Natural killer cell (primary cell): ENCODE results near the gene PID1. TPM values are rescaled to one million over a fixed set of nuclear protein-coding genes. Genes with fewer than 3 reads are reported as not detected.

ENCODE experiments used
- ATAC-seq, 3 donors: fragments of 150-1000 bp in 2 of 3; fragments of 200-7000 bp in 1 of 3; cut with Tn5 transposase; 1 replicate in 1 of 3; 2 replicates in 2 of 3; pipeline ENCODE4 v1.10.0; 2021; ENCODE audit warnings: mild to moderate bottlenecking in 2 of 3, moderate library complexity in 2 of 3
- DNase-seq, 2 donors: peaks; one replicate each; pipeline versions ENCODE4 v3.0.0 to v3.0.0-alpha.2; 2013 to 2021; ENCODE audit warnings: mixed read lengths in 1 of 2
- H3K27ac ChIP-seq: one replicate; pipeline ENCODE4 v1.5.1; 2013; ENCODE audit warnings: mild to moderate bottlenecking, low read length
- H3K27me3 ChIP-seq: one replicate; pipeline ENCODE4 v1.6.1; 2013; ENCODE audit warnings: low read length; ENCODE audit not compliant: control insufficient read depth, insufficient read depth
- H3K36me3 ChIP-seq: one replicate; pipeline ENCODE4 v1.6.1; 2013; ENCODE audit warnings: low read length; ENCODE audit not compliant: control insufficient read depth, insufficient read depth
- H3K4me1 ChIP-seq: one replicate; pipeline ENCODE4 v1.6.1; 2013; ENCODE audit warnings: low read length; ENCODE audit not compliant: control insufficient read depth, insufficient read depth
- H3K4me3 ChIP-seq: one replicate; pipeline ENCODE4 v1.5.1; 2013; ENCODE audit warnings: low read length
- H3K9me3 ChIP-seq: one replicate; pipeline ENCODE4 v1.6.1; 2013; ENCODE audit warnings: low read length; ENCODE audit not compliant: control insufficient read depth, insufficient read depth
- H3K27ac Mint-ChIP-seq, 2 donors: one replicate each; pipeline ENCODE4 v1.8.0; 2022; ENCODE audit warnings: mild to moderate bottlenecking in 2 of 2, mixed read lengths in 2 of 2, moderate library complexity in 1 of 2
- H3K27me3 Mint-ChIP-seq, 2 donors: one replicate each; pipeline ENCODE4 v1.8.0; 2022; ENCODE audit warnings: low read depth in 2 of 2, mixed read lengths in 2 of 2
- H3K36me3 Mint-ChIP-seq: one replicate; pipeline ENCODE4 v1.8.0; 2022; ENCODE audit warnings: mixed read lengths
- H3K4me1 Mint-ChIP-seq, 2 donors: one replicate each; pipeline ENCODE4 v1.8.0; 2022; ENCODE audit warnings: mixed read lengths in 2 of 2
- H3K4me3 Mint-ChIP-seq: one replicate; pipeline ENCODE4 v1.8.0; 2022; ENCODE audit warnings: mild to moderate bottlenecking, moderate library complexity, mixed read lengths
- H3K9me3 Mint-ChIP-seq, 2 donors: one replicate each; pipeline ENCODE4 v1.8.0; 2022; ENCODE audit warnings: mixed read lengths in 2 of 2
- WGBS: methylation state at CpG from one replicate; pipeline ENCODE4 v1.1.7; 2013; ENCODE audit warnings: missing lambda C conversion rate; ENCODE audit not compliant: insufficient coverage; 5-methylcytosine and 5-hydroxymethylcytosine counted together
- intact Hi-C: fragments of 100-400 bp; cut with micrococcal nuclease; formaldehyde crosslinking; loops from one replicate; pipeline ENCODE4 v1.14.2; 2022
- total RNA-seq, 4 donors: library from RNA; stranded (reverse); fragments of 120-200 nt in 1 of 4; gene quantifications; one replicate each; pipeline versions ENCODE4 v1.2.3 to v1.2.4, GENCODE V29; 2013 to 2022
- TF ChIP-seq, protein P1 (sequence below): fragments of 200-600 bp; IDR thresholded peaks from one replicate; pipeline ENCODE4 v1.8.0; 2022; ENCODE audit warnings: antibody characterized with exemption

The PID1 gene
- total RNA-seq, 3 donors from 2014 or later (not counting 1 experiment from before 2014, with no cell fraction given): 0.56 to 3.0 (median 1.0) TPM

- Histone ChIP-seq H3K36me3 (no peaks in the 10 kb centered on the region), H3K27ac (no peak overlapping the region), H3K4me1 (no peaks in the 10 kb centered on the region), H3K4me3 (no peak overlapping the region), H3K27me3 (no peaks in the 10 kb centered on the region), H3K9me3 (peaks cover 2% of the 10 kb centered on the region)
- TF ChIP-seq, protein P1, sequence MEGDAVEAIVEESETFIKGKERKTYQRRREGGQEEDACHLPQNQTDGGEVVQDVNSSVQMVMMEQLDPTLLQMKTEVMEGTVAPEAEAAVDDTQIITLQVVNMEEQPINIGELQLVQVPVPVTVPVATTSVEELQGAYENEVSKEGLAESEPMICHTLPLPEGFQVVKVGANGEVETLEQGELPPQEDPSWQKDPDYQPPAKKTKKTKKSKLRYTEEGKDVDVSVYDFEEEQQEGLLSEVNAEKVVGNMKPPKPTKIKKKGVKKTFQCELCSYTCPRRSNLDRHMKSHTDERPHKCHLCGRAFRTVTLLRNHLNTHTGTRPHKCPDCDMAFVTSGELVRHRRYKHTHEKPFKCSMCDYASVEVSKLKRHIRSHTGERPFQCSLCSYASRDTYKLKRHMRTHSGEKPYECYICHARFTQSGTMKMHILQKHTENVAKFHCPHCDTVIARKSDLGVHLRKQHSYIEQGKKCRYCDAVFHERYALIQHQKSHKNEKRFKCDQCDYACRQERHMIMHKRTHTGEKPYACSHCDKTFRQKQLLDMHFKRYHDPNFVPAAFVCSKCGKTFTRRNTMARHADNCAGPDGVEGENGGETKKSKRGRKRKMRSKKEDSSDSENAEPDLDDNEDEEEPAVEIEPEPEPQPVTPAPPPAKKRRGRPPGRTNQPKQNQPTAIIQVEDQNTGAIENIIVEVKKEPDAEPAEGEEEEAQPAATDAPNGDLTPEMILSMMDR: no peak
- peaks cover 5% of the 10 kb centered on the region for H3K36me3 Mint-ChIP-seq
- no peak overlapping the region for H3K27ac Mint-ChIP-seq
- H3K9me3 Mint-ChIP-seq: peaks cover 8 to 14% of the 10 kb centered on the region in 2 donors
- H3K27me3 Mint-ChIP-seq: no peaks in the 10 kb centered on the region
- WGBS: 79% methylated on average over 4 of the region's 4 CpGs
- H3K4me1 Mint-ChIP-seq: no peaks in the 10 kb centered on the region
- intact Hi-C loops: no loop called here
- no peak for DNase-seq
- H3K4me3 Mint-ChIP-seq: no peak overlapping the region
- no peak for ATAC-seq
Observed at GRCh38 chr2:229057976-229058553, 213.0 kb downstream of the PID1 start.

- WGBS: 72% methylated on average over 4 of the region's 5 CpGs
- H3K4me3 ChIP-seq: no peak overlapping the region
- H3K9me3 ChIP-seq: peaks cover 2% of the 10 kb centered on the region
- intact Hi-C loops: no loop called here
- Mint-ChIP-seq H3K9me3 (peaks cover 10 to 11% of the 10 kb centered on the region in 2 donors), H3K36me3 (no peaks in the 10 kb centered on the region), H3K27ac (no peak overlapping the region), H3K4me1 (no peaks in the 10 kb centered on the region), H3K27me3 (no peaks in the 10 kb centered on the region), H3K4me3 (no peak overlapping the region)
- ATAC-seq (no peak), DNase-seq (no peak)
- no peaks in the 10 kb centered on the region for H3K36me3 ChIP-seq
- TF ChIP-seq, protein P1: no peak
- no peaks in the 10 kb centered on the region for H3K4me1 ChIP-seq
- H3K27me3 ChIP-seq: no peaks in the 10 kb centered on the region
- no peak overlapping the region for H3K27ac ChIP-seq
Observed at GRCh38 chr2:229054311-229054710, 216.8 kb downstream of the PID1 start.

GRCh38 chr2:229051798-229052197 is 219.3 kb downstream of the PID1 start:
- Histone ChIP-seq H3K27ac (no peak overlapping the region), H3K27me3 (no peaks in the 10 kb centered on the region), H3K9me3 (peaks cover 2% of the 10 kb centered on the region), H3K36me3 (no peaks in the 10 kb centered on the region), H3K4me3 (no peak overlapping the region), H3K4me1 (no peaks in the 10 kb centered on the region)
- no peaks in the 10 kb centered on the region for H3K4me1 Mint-ChIP-seq
- H3K27me3 Mint-ChIP-seq: no peaks in the 10 kb centered on the region
- TF ChIP-seq, protein P1: no peak
- no peak overlapping the region for H3K4me3 Mint-ChIP-seq
- DNase-seq: no peak
- H3K36me3 Mint-ChIP-seq: no peaks in the 10 kb centered on the region
- no peak overlapping the region for H3K27ac Mint-ChIP-seq
- intact Hi-C loops: no loop called here
- WGBS: no CpG with 5 or more reads among the region's 2 CpGs
- peaks cover 8 to 10% of the 10 kb centered on the region in 2 donors for H3K9me3 Mint-ChIP-seq
- ATAC-seq: no peak

- no peak overlapping the region for H3K4me3 Mint-ChIP-seq
- no peaks in the 10 kb centered on the region for H3K4me1 Mint-ChIP-seq
- TF ChIP-seq, protein P1: no peak
- ATAC-seq: no peak
- no peaks in the 10 kb centered on the region for H3K4me1 ChIP-seq
- peaks cover 8 to 13% of the 10 kb centered on the region in 2 donors for H3K9me3 Mint-ChIP-seq
- H3K9me3 ChIP-seq: peaks cover 2% of the 10 kb centered on the region
- H3K4me3 ChIP-seq: no peak overlapping the region
- no peak for DNase-seq
- H3K27me3 ChIP-seq: no peaks in the 10 kb centered on the region
- 85% methylated on average over 5 of the region's 5 CpGs for WGBS
- no peak overlapping the region for H3K27ac Mint-ChIP-seq
- H3K27ac ChIP-seq: no peak overlapping the region
- no peaks in the 10 kb centered on the region for H3K27me3 Mint-ChIP-seq
- intact Hi-C loops: no loop called here
- H3K36me3 Mint-ChIP-seq: no peaks in the 10 kb centered on the region
- H3K36me3 ChIP-seq: no peaks in the 10 kb centered on the region
Observed at GRCh38 chr2:229050133-229050532, 221.0 kb downstream of the PID1 start.
